HepG2 (cell line): ENCODE data around the gene SF3A2. TPM values are rescaled to one million over a fixed set of nuclear protein-coding genes. Genes with fewer than 3 reads are reported as not detected.
A peak's percentile ranks its signal among the peaks of the same experiment; 100 is the strongest.

Experiments
- CC2D1A ChIP-seq: sonication (generic); formaldehyde crosslinking; IDR thresholded peaks from 2 replicates; pipeline ENCODE4 v1.8.1; 2023; ENCODE audit warnings: mild to moderate bottlenecking, missing genetic modification reagents
- CEBPB ChIP-seq: IDR thresholded peaks from 2 replicates; pipeline ENCODE4 v1.6.1; 2011; ENCODE audit warnings: low read depth, low read length, improper control_type of control experiment, borderline replicate concordance
- FOXA1 ChIP-seq, 2 experiments: fragments of 450-650 bp in 1 of 2; sonication (generic) in 1 of 2; formaldehyde crosslinking in 1 of 2; IDR thresholded peaks; 2 replicates each; pipeline versions ENCODE4 v1.4.0 to v1.6.1; 2016 to 2020; ENCODE audit warnings: missing genetic modification reagents in 1 of 2
- MEIS1 ChIP-seq: sonication (generic); formaldehyde crosslinking; IDR thresholded peaks from 2 replicates; pipeline ENCODE4 v1.9.0; 2021; ENCODE audit warnings: mild to moderate bottlenecking, missing genetic modification reagents, moderate library complexity, borderline replicate concordance
- MZF1 ChIP-seq: sonication (generic); formaldehyde crosslinking; IDR thresholded peaks from 2 replicates; pipeline ENCODE4 v1.8.1; 2023; ENCODE audit warnings: mild to moderate bottlenecking, missing genetic modification reagents, borderline replicate concordance
- SIN3B ChIP-seq: fragments of 150-350 bp; IDR thresholded peaks from 2 replicates; pipeline ENCODE4 v1.6.1; 2014; ENCODE audit warnings: low read length
- ZNF441 ChIP-seq: sonication (generic); formaldehyde crosslinking; IDR thresholded peaks from 2 replicates; pipeline ENCODE4 v1.7.0; 2021; ENCODE audit warnings: missing genetic modification reagents, borderline replicate concordance
- ZNF564 ChIP-seq: sonication (generic); formaldehyde crosslinking; IDR thresholded peaks from 2 replicates; pipeline ENCODE4 v1.8.1; 2023; ENCODE audit warnings: mild to moderate bottlenecking, missing genetic modification reagents
- ZNF703 ChIP-seq: sonication (generic); formaldehyde crosslinking; IDR thresholded peaks from 2 replicates; pipeline ENCODE4 v1.5.1; 2020; ENCODE audit warnings: missing genetic modification reagents, mild to moderate bottlenecking, moderate library complexity, borderline replicate concordance
- ZNF883 ChIP-seq: sonication (generic); formaldehyde crosslinking; IDR thresholded peaks from 2 replicates; pipeline ENCODE4 v1.5.1; 2020; ENCODE audit warnings: mild to moderate bottlenecking, missing genetic modification reagents; ENCODE audit errors: not compliant biosample characterization
- polyA plus RNA-seq, 8 experiments: library from polyadenylated mRNA; depleted of rRNA in 3 of 8; stranded (reverse) in 7 of 8; unstranded in 1 of 8; fragments of >200 nt; fragmentation: Illumina TruSeq in 4 of 8; extraction: Trizol in 4 of 8; gene quantifications; 2 replicates each; pipeline versions ENCODE4 v1.2.1 to v1.2.3, GENCODE V29; 2011 to 2016; ENCODE audit warnings: low read depth in 4 of 8, missing spikeins in 1 of 8, mixed read lengths in 1 of 8; ENCODE audit not compliant: insufficient read depth in 1 of 8
- total RNA-seq, 5 experiments: library from RNA; depleted of rRNA; stranded (reverse); fragments of >200 nt; fragmentation: Illumina TruSeq; extraction: Trizol; gene quantifications; 2 replicates each; pipeline ENCODE4 v1.2.3, GENCODE V29; 2016; ENCODE audit warnings: low read depth in 1 of 5
- TF ChIP-seq, protein P1 (sequence below), 2 experiments: IDR thresholded peaks; 2 replicates each; pipeline ENCODE4 v1.6.1; 2011 to 2012; ENCODE audit warnings: low read length in 2 of 2, borderline replicate concordance in 1 of 2, low read depth in 1 of 2, mild to moderate bottlenecking in 1 of 2, moderate library complexity in 1 of 2
- TF ChIP-seq, protein P2 (sequence below): sonication (generic); formaldehyde crosslinking; IDR thresholded peaks from 2 replicates; pipeline ENCODE4 v1.8.0; 2022; ENCODE audit warnings: mild to moderate bottlenecking, missing genetic modification reagents; ENCODE audit not compliant: insufficient replicate concordance
- TF ChIP-seq, protein P3 (sequence below): sonication (generic); formaldehyde crosslinking; IDR thresholded peaks from 2 replicates; pipeline ENCODE4 v1.9.0; 2022; ENCODE audit warnings: missing genetic modification reagents, mild to moderate bottlenecking, borderline replicate concordance
- TF ChIP-seq, protein P4 (sequence below): sonication (generic); formaldehyde crosslinking; IDR thresholded peaks from 2 replicates; pipeline ENCODE4 v1.5.0; 2020; ENCODE audit warnings: mild to moderate bottlenecking, missing genetic modification reagents, moderate library complexity
- TF ChIP-seq, protein P5 (sequence below): sonication (generic); formaldehyde crosslinking; IDR thresholded peaks from 2 replicates; pipeline ENCODE4 v1.5.1; 2020; ENCODE audit warnings: missing genetic modification reagents, mild to moderate bottlenecking, borderline replicate concordance

Gene SF3A2
- total and polyA plus RNA-seq, 2 of the 13 experiments (the other 11 are each of a cell fraction or from before 2014, with no cell fraction given) = 8.6 to 8.8 TPM

DNA sequence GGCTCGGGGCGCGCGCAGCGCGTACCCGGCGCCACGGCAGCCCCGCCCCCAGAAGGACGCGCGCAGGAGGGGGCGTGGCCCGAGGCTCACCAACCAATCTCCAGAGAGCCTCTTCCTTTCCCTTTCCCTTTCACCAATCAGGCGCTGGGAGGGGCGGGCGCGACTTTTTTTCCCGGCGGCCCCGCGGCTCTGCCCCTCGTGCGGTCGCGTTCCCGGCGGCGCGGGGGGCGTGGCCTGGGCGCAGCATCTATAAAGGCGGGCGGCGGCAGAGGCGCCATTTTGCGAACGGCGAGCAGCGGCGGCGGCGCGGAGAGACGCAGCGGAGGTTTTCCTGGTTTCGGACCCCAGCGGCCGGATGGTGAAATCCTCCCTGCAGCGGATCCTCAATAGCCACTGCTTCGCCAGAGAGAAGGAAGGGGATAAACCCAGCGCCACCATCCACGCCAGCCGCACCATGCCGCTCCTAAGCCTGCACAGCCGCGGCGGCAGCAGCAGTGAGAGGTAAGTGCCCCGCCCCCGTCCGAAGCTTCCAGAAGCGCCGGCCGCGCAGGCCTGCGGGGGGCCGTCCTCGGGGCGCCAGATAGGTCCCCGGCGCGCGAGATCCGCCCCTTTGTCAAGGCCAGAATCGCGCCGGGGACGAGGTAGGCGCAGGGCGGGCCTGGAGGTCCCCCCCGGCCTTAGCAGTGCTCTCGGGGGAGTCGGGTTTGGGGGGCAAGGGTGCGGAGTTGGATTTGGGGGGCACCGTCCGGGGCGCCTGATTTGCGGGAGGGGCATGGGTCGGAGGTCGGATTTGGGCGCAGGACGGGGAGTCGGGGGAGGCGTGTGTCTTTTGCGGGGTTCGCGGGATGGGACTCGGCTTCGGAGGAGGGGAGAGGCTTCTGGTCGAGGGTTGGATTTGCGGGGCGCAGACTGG, 32.9 kb downstream of the SF3A2 start (continued):
- TF ChIP-seq, protein P1, sequence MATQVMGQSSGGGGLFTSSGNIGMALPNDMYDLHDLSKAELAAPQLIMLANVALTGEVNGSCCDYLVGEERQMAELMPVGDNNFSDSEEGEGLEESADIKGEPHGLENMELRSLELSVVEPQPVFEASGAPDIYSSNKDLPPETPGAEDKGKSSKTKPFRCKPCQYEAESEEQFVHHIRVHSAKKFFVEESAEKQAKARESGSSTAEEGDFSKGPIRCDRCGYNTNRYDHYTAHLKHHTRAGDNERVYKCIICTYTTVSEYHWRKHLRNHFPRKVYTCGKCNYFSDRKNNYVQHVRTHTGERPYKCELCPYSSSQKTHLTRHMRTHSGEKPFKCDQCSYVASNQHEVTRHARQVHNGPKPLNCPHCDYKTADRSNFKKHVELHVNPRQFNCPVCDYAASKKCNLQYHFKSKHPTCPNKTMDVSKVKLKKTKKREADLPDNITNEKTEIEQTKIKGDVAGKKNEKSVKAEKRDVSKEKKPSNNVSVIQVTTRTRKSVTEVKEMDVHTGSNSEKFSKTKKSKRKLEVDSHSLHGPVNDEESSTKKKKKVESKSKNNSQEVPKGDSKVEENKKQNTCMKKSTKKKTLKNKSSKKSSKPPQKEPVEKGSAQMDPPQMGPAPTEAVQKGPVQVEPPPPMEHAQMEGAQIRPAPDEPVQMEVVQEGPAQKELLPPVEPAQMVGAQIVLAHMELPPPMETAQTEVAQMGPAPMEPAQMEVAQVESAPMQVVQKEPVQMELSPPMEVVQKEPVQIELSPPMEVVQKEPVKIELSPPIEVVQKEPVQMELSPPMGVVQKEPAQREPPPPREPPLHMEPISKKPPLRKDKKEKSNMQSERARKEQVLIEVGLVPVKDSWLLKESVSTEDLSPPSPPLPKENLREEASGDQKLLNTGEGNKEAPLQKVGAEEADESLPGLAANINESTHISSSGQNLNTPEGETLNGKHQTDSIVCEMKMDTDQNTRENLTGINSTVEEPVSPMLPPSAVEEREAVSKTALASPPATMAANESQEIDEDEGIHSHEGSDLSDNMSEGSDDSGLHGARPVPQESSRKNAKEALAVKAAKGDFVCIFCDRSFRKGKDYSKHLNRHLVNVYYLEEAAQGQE (IDR thresholded peaks at IDR 0.05; ENCODE audit: borderline replicate concordance in 1 of 2, low read depth in 1 of 2, low read length in 2 of 2) = peak in 1 of 2 experiments; percentile 55; a peak in 1 of 4 replicates
- TF ChIP-seq CC2D1A (CRISPR knock-in tag) (no peak), MEIS1 (CRISPR knock-in tag) (0 out of 2 replicates have a peak, but pooled peaks have one; percentile 31), ZNF703 (CRISPR knock-in tag) (peak; percentile 56; the same call in 1 of the 2 replicates), SIN3B (peak; percentile 53; the same call in 1 of the 2 replicates), FOXA1 (IDR thresholded peaks at IDR 0.05) (no peak), FOXA1 (CRISPR knock-in tag; IDR thresholded peaks at IDR 0.05) (no peak), MZF1 (no peak), ZNF441 (peak; percentile 36; the same call in 1 of the 2 replicates), ZNF564 (CRISPR knock-in tag) (0 out of 2 replicates have a peak, but pooled peaks have one; percentile 78), CEBPB (no peak), ZNF883 (CRISPR knock-in tag) (peak; percentile 23)
- TF ChIP-seq, protein P2, sequence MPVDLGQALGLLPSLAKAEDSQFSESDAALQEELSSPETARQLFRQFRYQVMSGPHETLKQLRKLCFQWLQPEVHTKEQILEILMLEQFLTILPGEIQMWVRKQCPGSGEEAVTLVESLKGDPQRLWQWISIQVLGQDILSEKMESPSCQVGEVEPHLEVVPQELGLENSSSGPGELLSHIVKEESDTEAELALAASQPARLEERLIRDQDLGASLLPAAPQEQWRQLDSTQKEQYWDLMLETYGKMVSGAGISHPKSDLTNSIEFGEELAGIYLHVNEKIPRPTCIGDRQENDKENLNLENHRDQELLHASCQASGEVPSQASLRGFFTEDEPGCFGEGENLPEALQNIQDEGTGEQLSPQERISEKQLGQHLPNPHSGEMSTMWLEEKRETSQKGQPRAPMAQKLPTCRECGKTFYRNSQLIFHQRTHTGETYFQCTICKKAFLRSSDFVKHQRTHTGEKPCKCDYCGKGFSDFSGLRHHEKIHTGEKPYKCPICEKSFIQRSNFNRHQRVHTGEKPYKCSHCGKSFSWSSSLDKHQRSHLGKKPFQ (CRISPR knock-in tag) = peak; percentile 81
- TF ChIP-seq, protein P3, sequence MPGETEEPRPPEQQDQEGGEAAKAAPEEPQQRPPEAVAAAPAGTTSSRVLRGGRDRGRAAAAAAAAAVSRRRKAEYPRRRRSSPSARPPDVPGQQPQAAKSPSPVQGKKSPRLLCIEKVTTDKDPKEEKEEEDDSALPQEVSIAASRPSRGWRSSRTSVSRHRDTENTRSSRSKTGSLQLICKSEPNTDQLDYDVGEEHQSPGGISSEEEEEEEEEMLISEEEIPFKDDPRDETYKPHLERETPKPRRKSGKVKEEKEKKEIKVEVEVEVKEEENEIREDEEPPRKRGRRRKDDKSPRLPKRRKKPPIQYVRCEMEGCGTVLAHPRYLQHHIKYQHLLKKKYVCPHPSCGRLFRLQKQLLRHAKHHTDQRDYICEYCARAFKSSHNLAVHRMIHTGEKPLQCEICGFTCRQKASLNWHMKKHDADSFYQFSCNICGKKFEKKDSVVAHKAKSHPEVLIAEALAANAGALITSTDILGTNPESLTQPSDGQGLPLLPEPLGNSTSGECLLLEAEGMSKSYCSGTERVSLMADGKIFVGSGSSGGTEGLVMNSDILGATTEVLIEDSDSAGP (CRISPR knock-in tag) = peak; percentile 74; the same call in 1 of the 2 replicates
- TF ChIP-seq, protein P4, sequence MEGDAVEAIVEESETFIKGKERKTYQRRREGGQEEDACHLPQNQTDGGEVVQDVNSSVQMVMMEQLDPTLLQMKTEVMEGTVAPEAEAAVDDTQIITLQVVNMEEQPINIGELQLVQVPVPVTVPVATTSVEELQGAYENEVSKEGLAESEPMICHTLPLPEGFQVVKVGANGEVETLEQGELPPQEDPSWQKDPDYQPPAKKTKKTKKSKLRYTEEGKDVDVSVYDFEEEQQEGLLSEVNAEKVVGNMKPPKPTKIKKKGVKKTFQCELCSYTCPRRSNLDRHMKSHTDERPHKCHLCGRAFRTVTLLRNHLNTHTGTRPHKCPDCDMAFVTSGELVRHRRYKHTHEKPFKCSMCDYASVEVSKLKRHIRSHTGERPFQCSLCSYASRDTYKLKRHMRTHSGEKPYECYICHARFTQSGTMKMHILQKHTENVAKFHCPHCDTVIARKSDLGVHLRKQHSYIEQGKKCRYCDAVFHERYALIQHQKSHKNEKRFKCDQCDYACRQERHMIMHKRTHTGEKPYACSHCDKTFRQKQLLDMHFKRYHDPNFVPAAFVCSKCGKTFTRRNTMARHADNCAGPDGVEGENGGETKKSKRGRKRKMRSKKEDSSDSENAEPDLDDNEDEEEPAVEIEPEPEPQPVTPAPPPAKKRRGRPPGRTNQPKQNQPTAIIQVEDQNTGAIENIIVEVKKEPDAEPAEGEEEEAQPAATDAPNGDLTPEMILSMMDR (CRISPR knock-in tag) = no peak
- TF ChIP-seq, protein P5, sequence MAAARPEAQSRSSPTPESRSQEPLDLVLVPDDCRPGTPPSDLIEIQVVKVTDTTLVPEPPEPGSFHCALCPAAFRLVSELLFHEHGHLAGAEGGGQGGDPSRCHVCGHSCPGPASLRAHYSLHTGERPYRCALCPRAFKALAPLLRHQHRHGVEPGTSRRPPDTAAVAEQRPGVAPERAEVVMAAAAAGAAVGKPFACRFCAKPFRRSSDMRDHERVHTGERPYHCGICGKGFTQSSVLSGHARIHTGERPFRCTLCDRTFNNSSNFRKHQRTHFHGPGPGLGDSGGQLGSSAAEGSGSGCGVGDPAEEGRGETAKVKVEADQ = no peak
